HUES6 (cell line): Measurements from ENCODE around the gene ANXA9.

Experiments
- H3K27ac ChIP-seq: 2 replicates; pipeline ENCODE4 v1.7.0; 2013; ENCODE audit warnings: low read depth, mild to moderate bottlenecking, low read length, inconsistent platforms
- H3K27me3 ChIP-seq: 2 replicates; pipeline ENCODE4 v1.6.1; 2013; ENCODE audit warnings: low read length; ENCODE audit not compliant: control insufficient read depth, insufficient read depth
- H3K36me3 ChIP-seq: 2 replicates; pipeline ENCODE4 v1.6.1; 2013; ENCODE audit warnings: low read length; ENCODE audit not compliant: control insufficient read depth, insufficient read depth
- H3K4me1 ChIP-seq: 2 replicates; pipeline ENCODE4 v1.6.1; 2013; ENCODE audit warnings: low read length; ENCODE audit not compliant: control insufficient read depth, insufficient read depth
- H3K4me3 ChIP-seq: 2 replicates; pipeline ENCODE4 v1.5.1; 2013; ENCODE audit warnings: low read depth, low read length
- H3K9ac ChIP-seq: one replicate; pipeline ENCODE4 v1.6.1; 2013; ENCODE audit warnings: mild to moderate bottlenecking, low read length
- H3K9me3 ChIP-seq: 2 replicates; pipeline ENCODE4 v1.6.1; 2013; ENCODE audit warnings: low read depth, low read length; ENCODE audit not compliant: control insufficient read depth, insufficient read depth

ANXA9 gene

DNA sequence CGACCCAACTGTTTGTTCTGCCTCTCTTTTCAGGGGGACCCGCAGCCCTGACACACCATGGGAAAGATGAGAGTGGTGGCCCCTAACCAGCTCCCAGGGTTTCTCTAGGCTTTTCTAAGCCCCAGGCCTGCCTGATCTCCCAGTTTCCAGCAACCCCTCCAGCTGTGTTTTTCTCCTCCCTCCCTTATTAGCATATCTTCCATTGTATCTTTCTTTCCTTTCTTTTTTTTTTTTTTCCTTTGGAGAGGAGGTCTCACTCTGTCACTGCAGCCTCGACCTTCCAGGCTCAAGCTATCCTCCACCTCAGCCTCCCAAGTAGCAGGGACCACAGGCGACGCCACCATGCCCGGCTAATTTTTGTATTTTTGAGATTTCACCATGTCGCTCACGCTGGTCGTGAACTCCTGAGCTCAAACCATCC lies 5.7 kb upstream of the ANXA9 start:
- Histone ChIP-seq H3K4me3 (0 out of 2 replicates have a peak overlapping the region, but pooled peaks have one; percentile 7), H3K36me3 (no peaks in the 10 kb centered on the region), H3K27ac (no peak overlapping the region; the same call in 1 of the 2 replicates), H3K4me1 (peaks cover 54% of the 10 kb centered on the region), H3K9me3 (no peaks in the 10 kb centered on the region), H3K27me3 (no peaks in the 10 kb centered on the region), H3K9ac (peak overlapping the region; percentile 26)

GRCh38 chr1:150976879-150977694 lies 5.0 kb upstream of the ANXA9 start:
- Histone ChIP-seq H3K27ac (no peak overlapping the region; the same call in 1 of the 2 replicates), H3K4me3 (peak overlapping the region; percentile 25; the same call in 1 of the 2 replicates), H3K9ac (peak overlapping the region; percentile 21), H3K36me3 (no peaks in the 10 kb centered on the region), H3K27me3 (no peaks in the 10 kb centered on the region), H3K9me3 (no peaks in the 10 kb centered on the region), H3K4me1 (peaks cover 54% of the 10 kb centered on the region)

- Histone ChIP-seq H3K27me3 (no peaks in the 10 kb centered on the region), H3K4me3 (no peak overlapping the region), H3K4me1 (peaks cover 43% of the 10 kb centered on the region), H3K9me3 (no peaks in the 10 kb centered on the region), H3K27ac (0 out of 2 replicates have a peak overlapping the region, but pooled peaks have one; percentile 4), H3K9ac (no peak overlapping the region), H3K36me3 (no peaks in the 10 kb centered on the region)
These were observed 2.7 kb upstream of the ANXA9 start for GRCh38 chr1:150979092-150980056.

GRCh38 chr1:150981177-150981804 lies 801 bp upstream of the ANXA9 start:
- Histone ChIP-seq H3K9ac (peak overlapping the region; percentile 53), H3K4me3 (peak overlapping the region; percentile 23), H3K27me3 (no peaks in the 10 kb centered on the region), H3K4me1 (peaks cover 43% of the 10 kb centered on the region), H3K9me3 (no peaks in the 10 kb centered on the region), H3K27ac (peak overlapping the region; percentile 33; the same call in 1 of the 2 replicates), H3K36me3 (no peaks in the 10 kb centered on the region)

DNA sequence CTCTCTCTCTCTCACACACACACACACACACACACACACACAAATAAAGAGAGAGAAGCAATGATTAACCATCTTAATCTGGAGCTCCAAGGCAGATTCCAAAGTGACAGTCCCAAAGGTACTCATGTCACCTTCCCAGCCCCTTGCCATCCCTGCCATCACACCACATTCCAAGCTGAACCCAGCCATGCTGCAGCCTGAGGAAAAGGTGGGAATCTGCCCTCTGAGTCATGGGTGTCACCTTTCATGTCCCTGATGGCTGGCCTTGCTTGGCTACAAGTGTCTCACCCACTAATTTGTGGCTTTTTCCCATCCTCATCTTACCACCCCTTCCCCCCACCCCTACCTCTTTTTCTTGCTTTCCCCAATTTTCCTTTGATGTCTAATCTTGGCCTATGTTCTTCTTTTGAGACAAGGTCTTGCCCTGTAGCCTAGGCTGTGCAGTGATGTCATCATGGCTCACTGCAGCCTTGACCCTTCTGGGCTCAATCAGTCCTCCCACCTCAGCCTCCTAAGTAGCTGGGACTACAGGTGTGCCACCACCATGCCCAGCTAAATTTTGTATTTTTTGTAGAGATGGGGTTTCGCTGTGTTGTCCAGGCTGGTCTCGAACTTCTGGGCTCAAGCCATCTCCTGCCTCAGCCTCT lies 3.2 kb downstream of the ANXA9 start:
- H3K9me3 ChIP-seq: no peaks in the 10 kb centered on the region
- H3K27ac ChIP-seq: no peak overlapping the region
- H3K36me3 ChIP-seq: no peaks in the 10 kb centered on the region
- no peak overlapping the region for H3K4me3 ChIP-seq
- H3K9ac ChIP-seq: no peak overlapping the region
- H3K27me3 ChIP-seq: no peaks in the 10 kb centered on the region
- H3K4me1 ChIP-seq: peaks cover 23% of the 10 kb centered on the region

DNA sequence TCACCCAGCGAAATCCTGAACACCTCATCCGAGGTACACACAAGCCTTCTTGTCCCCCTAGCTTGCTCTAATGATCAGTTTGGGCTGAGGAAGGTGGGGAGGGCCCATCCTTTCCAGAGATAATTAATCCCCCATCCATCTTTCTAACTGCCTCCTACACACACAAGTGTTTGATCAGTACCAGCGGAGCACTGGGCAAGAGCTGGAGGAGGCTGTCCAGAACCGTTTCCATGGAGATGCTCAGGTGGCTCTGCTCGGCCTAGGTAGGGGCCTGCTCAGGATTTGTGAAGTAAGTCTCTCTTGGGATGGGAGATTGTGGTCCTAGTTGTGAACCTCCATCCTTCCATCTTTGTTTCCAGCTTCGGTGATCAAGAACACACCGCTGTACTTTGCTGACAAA lies 5.8 kb downstream of the ANXA9 start:
- H3K27ac ChIP-seq: no peak overlapping the region
- no peaks in the 10 kb centered on the region for H3K36me3 ChIP-seq
- H3K4me1 ChIP-seq: peaks cover 5% of the 10 kb centered on the region; the same call in 1 of the 2 replicates
- H3K27me3 ChIP-seq: no peaks in the 10 kb centered on the region
- no peak overlapping the region for H3K4me3 ChIP-seq
- no peaks in the 10 kb centered on the region for H3K9me3 ChIP-seq
- H3K9ac ChIP-seq: no peak overlapping the region

DNA sequence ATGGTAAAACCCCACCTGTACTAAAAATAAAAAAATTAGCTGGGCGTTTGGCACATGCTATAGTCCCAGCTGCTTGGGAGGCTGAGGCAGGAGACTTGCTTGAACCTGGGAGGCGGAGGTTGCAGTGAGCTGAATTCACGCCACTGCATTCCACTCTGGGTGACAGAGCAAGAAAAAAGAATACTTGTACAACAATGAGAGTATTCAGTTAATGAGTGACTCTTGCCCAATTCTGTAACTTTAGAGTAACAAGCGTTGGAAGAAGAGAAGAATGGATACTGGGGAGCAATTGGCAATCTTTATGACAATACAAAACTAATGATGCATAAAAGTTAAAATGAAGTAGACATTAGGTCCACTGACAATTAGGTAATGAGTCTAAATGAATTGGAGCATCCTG lies 10.5 kb downstream of the ANXA9 start:
- H3K27me3 ChIP-seq: no peaks in the 10 kb centered on the region
- H3K27ac ChIP-seq: no peak overlapping the region
- no peak overlapping the region for H3K9ac ChIP-seq
- peaks cover 4% of the 10 kb centered on the region; the same call in 1 of the 2 replicates for H3K36me3 ChIP-seq
- H3K9me3 ChIP-seq: no peaks in the 10 kb centered on the region
- H3K4me1 ChIP-seq: 0 out of 2 replicates have a peak, but pooled peaks cover 4% of the 10 kb centered on the region
- H3K4me3 ChIP-seq: no peak overlapping the region

GRCh38 chr1:150994248-150994647 lies 12.2 kb downstream of the ANXA9 start:
- Histone ChIP-seq H3K4me1 (0 out of 2 replicates have a peak, but pooled peaks cover 4% of the 10 kb centered on the region), H3K36me3 (peaks cover 4% of the 10 kb centered on the region; the same call in 1 of the 2 replicates), H3K9me3 (no peaks in the 10 kb centered on the region), H3K27ac (no peak overlapping the region), H3K9ac (no peak overlapping the region), H3K27me3 (no peaks in the 10 kb centered on the region), H3K4me3 (no peak overlapping the region)

DNA sequence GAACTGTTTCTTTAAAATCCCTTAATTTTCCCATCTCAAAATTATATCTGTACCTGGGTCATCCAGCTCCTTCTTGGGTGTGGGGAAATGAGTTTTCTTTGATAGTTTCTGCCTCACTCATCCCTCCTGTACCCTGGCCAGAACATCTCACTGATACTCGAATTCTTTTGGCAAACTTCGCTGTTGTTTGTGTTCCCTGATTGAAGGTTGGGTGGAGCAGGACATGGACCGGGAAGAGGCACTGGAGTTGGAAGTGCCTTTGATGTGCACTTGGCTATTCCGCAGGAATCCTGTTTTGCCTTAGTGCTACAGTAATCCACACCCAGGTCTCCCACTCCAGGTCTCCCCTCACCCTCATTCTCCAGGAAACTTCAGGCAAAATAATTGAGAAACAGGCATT lies 13.4 kb downstream of the ANXA9 start:
- Histone ChIP-seq H3K27ac (no peak overlapping the region), H3K4me3 (no peak overlapping the region), H3K36me3 (peaks cover 4% of the 10 kb centered on the region; the same call in 1 of the 2 replicates), H3K27me3 (no peaks in the 10 kb centered on the region), H3K9ac (peak overlapping the region; percentile 9), H3K9me3 (no peaks in the 10 kb centered on the region), H3K4me1 (0 out of 2 replicates have a peak, but pooled peaks cover 4% of the 10 kb centered on the region)

DNA sequence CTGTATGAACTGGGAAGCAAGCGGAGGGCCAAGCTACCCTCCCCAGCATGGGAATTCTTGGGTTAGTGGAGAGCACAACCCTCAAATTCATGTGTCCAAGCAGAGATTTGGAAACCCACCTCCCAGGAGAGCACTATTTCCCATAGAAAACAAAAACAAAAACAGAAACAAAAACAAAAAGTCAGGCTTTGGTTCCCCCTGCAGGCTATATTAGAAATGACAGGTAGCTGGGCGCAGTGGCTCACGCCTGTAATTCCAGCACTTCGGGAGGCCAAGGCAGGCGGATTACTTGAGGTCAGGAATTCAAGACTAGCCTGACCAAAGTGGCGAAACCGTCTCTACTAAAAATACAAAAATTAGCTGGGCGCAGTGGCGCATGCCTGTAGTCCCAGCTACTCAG lies 13.8 kb downstream of the ANXA9 start:
- no peak overlapping the region for H3K4me3 ChIP-seq
- 0 out of 2 replicates have a peak, but pooled peaks cover 4% of the 10 kb centered on the region for H3K4me1 ChIP-seq
- H3K27ac ChIP-seq: no peak overlapping the region
- peaks cover 4% of the 10 kb centered on the region; the same call in 1 of the 2 replicates for H3K36me3 ChIP-seq
- no peaks in the 10 kb centered on the region for H3K9me3 ChIP-seq
- no peaks in the 10 kb centered on the region for H3K27me3 ChIP-seq
- H3K9ac ChIP-seq: no peak overlapping the region
